Adipose tissue (tissue), 3 donors: Measurements from ENCODE around the gene DUSP19. TPM values are rescaled to one million over a fixed set of nuclear protein-coding genes. Genes with fewer than 3 reads are reported as not detected.
"Not testable (repeated sequence)": the region's sequence is repeated elsewhere in the genome, so short reads cannot be mapped to it uniquely, and the experiment has no call there.

Source experiments
- H3K27ac ChIP-seq: one replicate; pipeline ENCODE4 v1.5.1; 2013; ENCODE audit warnings: low read depth, low read length
- WGBS, 3 donors: extraction: QIAGEN DNeasy Blood & Tissue Kit; methylation state at CpG; one replicate each; pipeline ENCODE4 v1.1.7; 2013; 5-methylcytosine and 5-hydroxymethylcytosine counted together
- polyA plus RNA-seq, 3 donors: library from polyadenylated mRNA; stranded (reverse); fragments of 200-250 nt; gene quantifications; one replicate each; pipeline ENCODE4 v1.2.3, GENCODE V29; 2013
- donor health status: healthy with polysubstance abuse.
- donor health status: Bipolar disorder and iron deficiency.
- donor health status: healthy.

DUSP19 gene, protein sequence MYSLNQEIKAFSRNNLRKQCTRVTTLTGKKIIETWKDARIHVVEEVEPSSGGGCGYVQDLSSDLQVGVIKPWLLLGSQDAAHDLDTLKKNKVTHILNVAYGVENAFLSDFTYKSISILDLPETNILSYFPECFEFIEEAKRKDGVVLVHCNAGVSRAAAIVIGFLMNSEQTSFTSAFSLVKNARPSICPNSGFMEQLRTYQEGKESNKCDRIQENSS
- under 1 TPM; 0.30 to 0.79 (median 0.77) TPM for polyA plus RNA-seq

DNA sequence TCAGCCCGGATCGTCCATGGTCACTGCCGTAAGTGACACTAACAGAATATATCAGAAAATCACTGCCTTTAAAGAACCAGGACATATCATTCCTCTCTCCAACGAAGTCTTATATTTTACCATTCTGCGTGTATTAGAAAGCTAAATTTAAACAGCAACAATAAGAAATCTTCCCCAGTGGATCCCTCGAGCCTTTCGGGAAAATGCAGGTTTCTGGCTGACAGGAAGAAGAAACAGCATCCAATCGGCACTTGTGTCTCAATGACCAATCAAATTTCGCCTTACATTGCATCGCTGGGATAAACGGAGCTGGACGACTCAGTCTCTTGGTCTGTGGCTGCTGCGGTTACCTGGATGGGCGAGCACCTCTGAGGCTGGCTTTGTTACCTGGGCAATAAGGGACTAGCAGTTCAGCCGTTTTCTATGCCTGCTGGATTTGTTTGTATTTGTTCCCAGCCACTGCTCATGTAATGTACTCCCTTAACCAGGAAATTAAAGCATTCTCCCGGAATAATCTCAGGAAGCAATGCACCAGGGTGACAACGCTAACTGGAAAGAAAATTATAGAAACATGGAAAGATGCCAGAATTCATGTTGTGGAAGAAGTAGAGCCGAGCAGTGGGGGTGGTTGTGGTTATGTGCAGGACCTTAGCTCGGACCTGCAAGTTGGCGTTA lies at the start of gene DUSP19:
DUSP19 (plus strand) TSS at position 284 of the 675 bp plus-strand sequence; CDS start at position 471, 187 bp downstream.
- no peak within 1 kb of the TSS for H3K27ac ChIP-seq
- WGBS, 3 donors, result 2 to 3% (median 2%) methylated on average over 20 of the region's 20 CpGs

GRCh38 chr2:183029219-183029618 lies 49.3 kb upstream of the DUSP19 start:
- no peak overlapping the region for H3K27ac ChIP-seq
- 89 to 93% (median 90%) methylated on average over 2 of the region's 2 CpGs for WGBS, 3 donors

GRCh38 chr2:183031911-183032794 lies 46.4 kb upstream of the DUSP19 start:
- no peak overlapping the region for H3K27ac ChIP-seq
- 77 to 83% (median 79%) methylated on average over 4 of the region's 4 CpGs for WGBS, 3 donors

DNA sequence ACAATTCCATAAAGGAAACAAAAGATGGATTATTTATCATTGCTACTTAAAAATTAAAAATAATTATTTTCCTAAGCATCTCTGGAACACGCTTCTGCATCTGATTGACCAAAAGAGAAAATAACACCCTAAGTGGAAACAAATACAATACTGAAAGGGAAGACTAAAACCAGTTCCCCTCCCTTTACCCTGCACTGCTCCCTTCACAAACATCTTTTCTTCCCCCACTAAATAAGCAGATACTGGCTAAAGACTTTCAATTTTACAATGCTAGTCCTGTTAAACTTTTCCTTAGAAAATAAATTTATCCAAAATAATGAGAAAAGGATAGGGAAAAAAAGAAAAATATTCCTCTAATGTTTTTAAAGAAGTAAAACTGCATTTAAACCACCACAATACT lies 44.6 kb upstream of the DUSP19 start:
- H3K27ac ChIP-seq, result no peak overlapping the region
- 78 to 86% (median 81%) methylated on average over 1 of the region's 1 CpG for WGBS, 3 donors

- 91 to 100% (median 96%) methylated on average over 1 of the region's 1 CpG for WGBS, 3 donors
- H3K27ac ChIP-seq, result no peak overlapping the region
These were observed 43.7 kb upstream of the DUSP19 start for GRCh38 chr2:183034806-183035205.

- H3K27ac ChIP-seq, result no peak overlapping the region
- WGBS, 3 donors, result 48 to 50% (median 48%) methylated on average over 2 of the region's 2 CpGs
These were observed 43.1 kb upstream of the DUSP19 start for GRCh38 chr2:183035298-183035953.

- H3K27ac ChIP-seq, result no peak overlapping the region
- 12 to 28% (median 22%) methylated on average over 2 of the region's 2 CpGs for WGBS, 3 donors
These were observed 42.4 kb upstream of the DUSP19 start for GRCh38 chr2:183035954-183036669.

GRCh38 chr2:183037074-183037552 lies 41.4 kb upstream of the DUSP19 start:
- H3K27ac ChIP-seq, result peak overlapping the region; percentile 94

GRCh38 chr2:183037553-183038340 lies 40.8 kb upstream of the DUSP19 start:
- 1 to 2% (median 1%) methylated on average over 53 to 91 of the region's 91 CpGs for WGBS, 3 donors

More at GRCh38 chr2:183037074-183037552, 41.4 kb upstream of the DUSP19 start:
- 1 to 10% (median 5%) methylated on average over 4 of the region's 4 CpGs for WGBS, 3 donors

GRCh38 chr2:183038341-183039300 lies 39.9 kb upstream of the DUSP19 start, which contains the start of gene NCKAP1:
Gene NCKAP1, minus strand, starts transcription at chr2:183038457. Its CDS starts 358 bp downstream, at chr2:183038099.
- 1 to 3% (median 2%) methylated on average over 37 to 68 of the region's 68 CpGs for WGBS, 3 donors
- peak within 1 kb of the TSS; percentile 94 for H3K27ac ChIP-seq

More at GRCh38 chr2:183037553-183038340, 40.8 kb upstream of the DUSP19 start:
- H3K27ac ChIP-seq, result peak overlapping the region; percentile 94

GRCh38 chr2:183040604-183041003 lies 37.9 kb upstream of the DUSP19 start:
- no peak overlapping the region for H3K27ac ChIP-seq
- WGBS, 3 donors, result 74 to 93% (median 91%) methylated on average over 2 of the region's 2 CpGs

- H3K27ac ChIP-seq, result not testable (repeated sequence)
- WGBS, 3 donors, result 87 to 95% (median 93%) methylated on average over 8 of the region's 8 CpGs
These were observed 35.0 kb upstream of the DUSP19 start for GRCh38 chr2:183043580-183043979.

- H3K27ac ChIP-seq, result not testable (repeated sequence)
- WGBS, 3 donors, result 81 to 93% (median 92%) methylated on average over 5 of the region's 5 CpGs
These were observed 30.9 kb upstream of the DUSP19 start for GRCh38 chr2:183047486-183048125.

- WGBS, 3 donors, result 76 to 82% (median 78%) methylated on average over 5 of the region's 5 CpGs
- H3K27ac ChIP-seq, result no peak overlapping the region
These were observed 29.1 kb upstream of the DUSP19 start for GRCh38 chr2:183049420-183049819.

GRCh38 chr2:183057333-183057985 lies 21.1 kb upstream of the DUSP19 start:
- H3K27ac ChIP-seq, result no peak overlapping the region
- 24 to 74% (median 71%) methylated on average over 3 of the region's 3 CpGs for WGBS, 3 donors
